H1 (cell line): ENCODE data around the gene GRK5. TPM values are rescaled to one million over a fixed set of nuclear protein-coding genes. Genes with fewer than 3 reads are reported as not detected.

Experiments
- CTCF ChIP-seq, 3 experiments: IDR thresholded peaks; 1 replicate in 2 of 3; 2 replicates in 1 of 3; pipeline versions ENCODE4 v1.5.1 to v1.6.1; 2011; ENCODE audit warnings: low read length in 3 of 3, mild to moderate bottlenecking in 3 of 3, inconsistent platforms in 2 of 3, low read depth in 1 of 3, moderate library complexity in 1 of 3; ENCODE audit not compliant: insufficient read depth in 1 of 3; ENCODE audit errors: control extremely low read depth in 1 of 3
- polyA plus RNA-seq, 7 experiments: library from polyadenylated mRNA; depleted of rRNA in 3 of 7; stranded (reverse) in 5 of 7; unstranded in 2 of 7; fragments of >200 nt in 5 of 7; fragments of 200-250 nt in 2 of 7; gene quantifications; 1 replicate in 5 of 7; 2 replicates in 1 of 7; 4 replicates in 1 of 7; pipeline versions ENCODE4 v1.2.1 to v1.2.3, GENCODE V29; 2011 to 2013; ENCODE audit warnings: missing spikeins in 2 of 7, mixed read lengths in 2 of 7
- total RNA-seq: library from RNA; stranded (reverse); fragmentation: NEBNext Ultra II Directional; extraction: Animal tissue kit (Norgen Biotek cat#: 25700); gene quantifications from 2 replicates; pipeline ENCODE4 v1.2.1, GENCODE V29; 2021

The GRK5 gene
- total and polyA plus RNA-seq, 2 of the 8 experiments (the other 6 are each of a cell fraction or from before 2014, with no cell fraction given) = 0.54 to 2.5 TPM

GRCh38 chr10:119445311-119445934 is 238.1 kb downstream of the GRK5 start (continued):
- TF ChIP-seq CTCF (IDR thresholded peaks at IDR 0.05; ENCODE audit: control extremely low read depth in 1 of 3, insufficient read depth in 1 of 3, low read depth in 1 of 3, low read length in 3 of 3) = peak; percentile 92 to 97 (median 93)
